ENCODE data around the gene ATP2C1. TPM values are rescaled to one million over a fixed set of nuclear protein-coding genes. Genes with fewer than 3 reads are reported as not detected.

The ATP2C1 gene
- total and polyA plus RNA-seq, 9 of the 15 experiments (the other 6 are each of a cell fraction or from before 2014, with no cell fraction given): 10.0 to 53.5 (median 27.9) TPM

GRCh38 chr3:131033480-131034080 is 139.7 kb downstream of the ATP2C1 start (continued):
- no peak for TF ChIP-seq ZHX1 (conservative IDR thresholded peaks at IDR 0.05; ENCODE audit: low read length)
- TF ChIP-seq E2F6 (IDR thresholded peaks at IDR 0.05; ENCODE audit: borderline replicate concordance in 1 of 2, extremely low read depth in 1 of 2, insufficient read depth in 1 of 2, insufficient read length in 1 of 2, low read depth in 1 of 2, low read length in 1 of 2, poor library complexity in 1 of 2, severe bottlenecking in 1 of 2): no peak
- no peak for TF ChIP-seq TGIF2 (CRISPR knock-in tag; IDR thresholded peaks at IDR 0.05)
- no peak for TF ChIP-seq MCM2 (IDR thresholded peaks at IDR 0.05; ENCODE audit: low read depth)
- no peak for TF ChIP-seq PTRF (tag; IDR thresholded peaks at IDR 0.05)
- TF ChIP-seq ELF4 (CRISPR knock-in tag; IDR thresholded peaks at IDR 0.05): no peak
- TF ChIP-seq EHMT2 (IDR thresholded peaks at IDR 0.05): no peak
- no peak for TF ChIP-seq ZEB2 (IDR thresholded peaks at IDR 0.05)
- TF ChIP-seq MNT (conservative IDR thresholded peaks at IDR 0.05): no peak
- no peak for TF ChIP-seq NFE2L1 (tag; IDR thresholded peaks at IDR 0.05; ENCODE audit: borderline replicate concordance, low read depth)
- TF ChIP-seq TEAD4 (IDR thresholded peaks at IDR 0.05; ENCODE audit: low read length): no peak
- TF ChIP-seq TEAD4 (CRISPR knock-in tag; IDR thresholded peaks at IDR 0.05; ENCODE audit: borderline replicate concordance): no peak
- peak; percentile 43; the same call in 1 of the 2 replicates for TF ChIP-seq REST (IDR thresholded peaks at IDR 0.05; ENCODE audit: borderline replicate concordance)
- no peak for TF ChIP-seq REST (CRISPR knock-in tag; IDR thresholded peaks at IDR 0.05; ENCODE audit: low read depth)
- TF ChIP-seq KDM2B (CRISPR knock-in tag; IDR thresholded peaks at IDR 0.05): no peak
